ENCODE measurements around the gene B3GAT3.

- no peak for TF ChIP-seq REST (IDR thresholded peaks at IDR 0.05; ENCODE audit: borderline replicate concordance)
- no peak for TF ChIP-seq CTCF (IDR thresholded peaks at IDR 0.05; ENCODE audit: poor library complexity, severe bottlenecking)
- no peak for TF ChIP-seq EZH2 (IDR thresholded peaks at IDR 0.05; ENCODE audit: borderline replicate concordance, insufficient read depth, low read length, poor library complexity, severe bottlenecking)
- no peak for TF ChIP-seq POLR2AphosphoS5 (IDR thresholded peaks at IDR 0.05)
- no peak for TF ChIP-seq MXI1 (conservative IDR thresholded peaks at IDR 0.05; ENCODE audit: poor library complexity, severe bottlenecking)
- no peak for TF ChIP-seq TAF1 (IDR thresholded peaks at IDR 0.05; ENCODE audit: low read depth)
- no peak for TF ChIP-seq SMC3 (conservative IDR thresholded peaks at IDR 0.05; ENCODE audit: poor library complexity)
Measured at GRCh38 chr11:62567018-62567633, 54.7 kb downstream of the B3GAT3 start.
